HG02798 (cell line): ENCODE measurements around the gene NRP1.

Experiments used
- ATAC-seq: cut with Tn5 transposase; IDR thresholded peaks from one replicate; pipeline ENCODE4 v1.9.1; 2021; ENCODE audit warnings: mild to moderate bottlenecking; ENCODE audit not compliant: unreplicated experiment, poor library complexity

The NRP1 gene

GRCh38 chr10:33243703-33244102, 90.8 kb downstream of the NRP1 start:
- ATAC-seq, result no peak

- no peak for ATAC-seq
Observed at GRCh38 chr10:33242931-33243330, 91.5 kb downstream of the NRP1 start.

GRCh38 chr10:33241351-33241750, 93.1 kb downstream of the NRP1 start:
- ATAC-seq, result no peak

- no peak for ATAC-seq
Observed at GRCh38 chr10:33240931-33241330, 93.5 kb downstream of the NRP1 start.

- ATAC-seq, result no peak
Observed at GRCh38 chr10:33240258-33240657, 94.2 kb downstream of the NRP1 start.

- ATAC-seq, result no peak
Observed at GRCh38 chr10:33239257-33239656, 95.2 kb downstream of the NRP1 start.

GRCh38 chr10:33238643-33239042, 95.8 kb downstream of the NRP1 start:
- no peak for ATAC-seq

GRCh38 chr10:33237736-33238624, 96.5 kb downstream of the NRP1 start:
- ATAC-seq, result no peak

- no peak for ATAC-seq
Observed at GRCh38 chr10:33236916-33237315, 97.6 kb downstream of the NRP1 start.

- no peak for ATAC-seq
Observed at GRCh38 chr10:33235951-33236350, 98.5 kb downstream of the NRP1 start.

GRCh38 chr10:33235251-33235884, 99.1 kb downstream of the NRP1 start:
- no peak for ATAC-seq

GRCh38 chr10:33234831-33235237, 99.6 kb downstream of the NRP1 start:
- ATAC-seq, result no peak

GRCh38 chr10:33233635-33234034, 100.8 kb downstream of the NRP1 start:
- no peak for ATAC-seq

- ATAC-seq, result no peak
Observed at GRCh38 chr10:33233221-33233620, 101.2 kb downstream of the NRP1 start.

- no peak for ATAC-seq
Observed at GRCh38 chr10:33231621-33232350, 102.7 kb downstream of the NRP1 start.

- no peak for ATAC-seq
Observed at GRCh38 chr10:33229949-33230267, 104.6 kb downstream of the NRP1 start.

GRCh38 chr10:33229252-33229948, 105.1 kb downstream of the NRP1 start:
- no peak for ATAC-seq

GRCh38 chr10:33228426-33228825, 106.0 kb downstream of the NRP1 start:
- no peak for ATAC-seq

- no peak for ATAC-seq
Observed at GRCh38 chr10:33227489-33227888, 107.0 kb downstream of the NRP1 start.

- ATAC-seq, result no peak
Observed at GRCh38 chr10:33224251-33224965, 110.1 kb downstream of the NRP1 start.
